Activated CD4-positive, alpha-beta T cell treated with anti-CD3 and anti-CD28 coated beads, Interleukin-2, Interleukin-4, amounts not matched to agents 100 ng/mL and 50 ng/mL, durations not matched to agents 16 hours and 8 hours (primary cell): ENCODE results near the gene EPB41.
"Not testable (repeated sequence)": the region's sequence is repeated elsewhere in the genome, so short reads cannot be mapped to it uniquely, and the experiment has no call there.

Experiments
- DNase-seq: peaks from one replicate; pipeline ENCODE4 v3.0.0-alpha.2; 2020; ENCODE audit warnings: low spot score

EPB41 gene

DNA sequence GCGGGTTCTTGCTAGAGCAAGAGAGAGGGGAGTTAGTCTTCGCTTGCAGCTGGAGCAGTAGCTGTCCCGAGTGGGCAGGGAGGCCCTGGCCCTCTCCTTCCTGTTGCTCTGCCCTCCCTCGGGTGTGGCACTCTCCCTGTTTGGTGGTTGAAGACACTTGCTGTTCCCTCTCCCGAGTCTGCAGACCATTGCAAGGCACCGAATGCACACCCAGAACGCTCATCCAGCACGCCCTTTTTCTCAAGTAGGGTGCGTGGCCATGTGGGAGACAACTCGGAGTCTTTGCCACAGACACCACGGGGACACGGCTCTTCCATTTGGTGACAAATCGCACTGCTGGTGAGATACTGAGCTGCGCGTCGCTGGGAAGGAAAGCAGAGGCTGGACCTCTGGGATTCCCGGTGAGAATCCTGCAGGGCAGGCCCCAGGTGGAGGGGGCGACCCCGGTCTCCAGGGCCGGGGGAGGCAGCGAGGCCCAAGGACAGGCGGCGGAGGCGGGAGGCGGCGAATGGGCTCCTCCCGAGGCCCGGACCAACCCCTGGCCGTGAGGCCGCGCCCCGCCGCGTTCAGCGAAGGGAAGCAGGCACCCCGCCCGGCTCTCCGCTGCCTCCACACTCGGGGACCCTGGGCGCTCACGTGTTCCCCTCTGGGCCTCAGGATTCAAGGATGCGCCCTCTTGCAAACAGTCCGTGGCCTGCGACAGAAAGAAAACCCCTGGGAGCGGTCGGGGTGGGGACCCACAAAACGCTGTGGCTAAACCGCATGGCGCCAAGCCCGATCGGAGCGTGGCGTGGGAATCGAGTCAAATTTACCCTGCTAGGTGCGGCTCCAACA, 219.7 kb downstream of the EPB41 start:
- DNase-seq: no peak

DNA sequence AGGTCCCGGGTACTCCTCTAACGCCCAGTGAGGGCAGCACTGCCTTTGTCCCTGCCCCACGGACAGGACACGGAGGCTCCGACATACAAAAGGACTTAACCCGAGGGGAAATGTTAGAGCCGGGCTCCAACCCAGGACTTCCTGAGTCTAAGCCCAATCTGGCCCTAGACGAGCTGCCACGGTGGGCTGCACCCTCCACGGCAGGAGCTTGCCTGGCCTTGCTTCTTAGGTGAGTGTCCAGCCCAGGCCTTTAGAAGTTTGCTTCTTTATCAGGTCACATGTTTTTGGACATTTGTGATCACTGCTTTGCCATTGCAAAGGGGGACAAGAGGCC, 220.3 kb downstream of the EPB41 start:
- DNase-seq: no peak

GRCh38 chr1:29136391-29136915, 222.1 kb downstream of the EPB41 start:
- no peak for DNase-seq

GRCh38 chr1:29142714-29143113, 228.3 kb downstream of the EPB41 start:
- no peak for DNase-seq

- DNase-seq: no peak
Measured at GRCh38 chr1:29144178-29144577, 229.8 kb downstream of the EPB41 start.

DNA sequence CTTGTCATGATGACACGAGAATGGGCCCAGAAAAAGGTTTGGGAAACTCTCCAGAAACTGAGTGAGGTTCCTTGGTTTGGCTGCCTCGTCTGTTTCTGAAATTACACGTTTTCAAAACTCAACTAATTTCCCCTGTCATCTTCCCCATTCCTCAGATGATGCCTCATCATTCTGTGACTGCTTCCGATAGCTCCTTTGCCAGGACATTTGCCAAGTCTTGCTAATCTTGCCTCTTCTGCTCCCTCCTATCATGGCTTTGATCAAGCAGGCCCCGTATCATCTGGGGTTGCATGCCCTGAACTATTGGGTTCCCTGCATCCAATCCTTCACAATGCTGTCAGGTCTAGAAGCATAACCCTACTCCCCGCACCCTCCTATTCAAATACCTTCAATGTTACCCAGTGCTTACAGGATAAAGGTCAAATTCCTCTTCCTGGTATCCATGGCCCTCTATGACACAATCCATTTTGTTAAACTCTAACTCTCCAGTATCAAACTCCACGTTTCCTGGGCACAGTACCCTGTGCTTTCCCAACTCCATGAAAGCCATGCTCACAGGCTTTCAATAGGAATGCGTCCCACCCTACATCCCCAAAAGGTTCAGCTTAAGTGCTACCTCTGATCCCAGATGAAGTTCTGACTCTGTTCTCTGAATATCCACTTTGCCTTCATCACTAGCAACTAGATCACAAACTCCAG, 231.5 kb downstream of the EPB41 start:
- DNase-seq: no peak

DNA sequence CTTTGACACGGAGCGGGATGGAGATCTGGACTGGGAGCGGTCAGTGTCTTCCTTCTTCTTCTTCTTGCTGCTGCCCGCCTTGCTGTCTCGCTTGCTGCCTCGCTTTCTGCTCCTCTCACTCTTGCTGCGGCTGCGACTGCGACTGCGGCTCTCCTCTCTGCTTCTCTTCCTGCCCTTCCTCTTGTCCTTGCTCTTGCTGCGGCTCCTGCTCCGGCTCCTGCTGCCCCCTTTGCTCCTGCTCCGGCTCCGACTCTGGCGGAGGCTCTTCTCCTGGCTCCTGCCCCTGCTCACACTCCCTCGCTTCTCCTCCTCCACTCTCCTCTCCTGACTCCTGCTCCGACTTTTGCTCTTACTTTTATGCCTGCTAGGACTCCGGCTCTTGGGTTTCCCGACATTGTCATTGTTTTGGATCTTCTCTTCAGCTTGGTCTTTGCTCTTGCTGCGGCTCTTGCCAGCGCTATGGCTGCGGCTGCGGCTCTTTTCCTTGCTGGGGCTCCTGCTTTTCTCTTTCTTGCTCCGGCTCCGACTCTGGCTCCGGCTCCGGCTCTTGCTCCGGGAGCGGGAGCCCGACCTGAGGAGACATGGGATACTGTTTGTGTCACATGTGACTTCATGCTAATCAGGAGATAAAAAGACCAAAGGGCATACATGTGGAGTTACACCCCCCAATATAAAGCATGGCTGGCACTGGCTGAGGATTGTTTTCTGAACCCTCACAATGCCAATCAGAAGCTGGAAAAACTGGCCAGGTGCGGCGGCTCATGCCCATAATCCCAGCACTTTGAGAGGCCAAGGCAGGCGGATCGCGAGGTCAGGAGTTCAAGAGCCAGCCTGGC, 234.5 kb downstream of the EPB41 start:
- no peak for DNase-seq

GRCh38 chr1:29150346-29150745, 236.0 kb downstream of the EPB41 start:
- DNase-seq: not testable (repeated sequence)

- no peak for DNase-seq
Measured at GRCh38 chr1:29152046-29152805, 237.9 kb downstream of the EPB41 start.

DNA sequence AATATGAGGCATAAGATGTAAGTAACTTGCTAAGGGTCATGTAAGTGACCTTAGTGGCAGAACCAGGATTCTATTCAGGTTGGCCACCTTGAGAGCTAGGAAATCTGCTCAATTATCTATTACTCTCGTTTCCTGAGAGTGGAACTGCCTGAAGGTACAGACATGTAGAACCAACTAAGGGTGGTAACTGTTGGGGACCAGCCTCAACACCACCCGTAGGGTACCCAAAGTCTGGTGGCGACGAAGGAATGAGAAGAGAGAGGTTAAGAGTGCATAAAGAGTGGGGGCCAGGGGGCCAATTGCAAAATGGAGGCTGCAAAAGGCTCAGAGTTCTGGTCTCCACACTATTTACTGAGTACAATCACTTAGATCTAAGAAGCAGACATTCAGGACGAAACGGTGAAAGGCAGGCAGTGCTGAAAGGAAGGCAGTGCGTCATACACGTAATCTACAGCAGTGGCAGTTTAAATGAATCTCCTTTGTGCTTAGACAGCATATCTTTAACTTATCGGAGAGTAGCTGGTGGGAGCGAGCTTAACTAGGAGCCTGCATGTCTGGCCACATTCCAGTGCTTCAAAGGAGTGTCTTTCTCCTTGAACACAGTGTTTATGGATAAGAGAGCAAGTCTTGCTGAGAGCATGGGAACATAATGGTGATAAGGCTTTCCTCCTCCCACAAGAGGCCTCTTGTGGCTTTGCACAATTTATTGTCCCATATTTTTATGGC, 242.3 kb downstream of the EPB41 start:
- no peak for DNase-seq

GRCh38 chr1:29157269-29157601, 242.9 kb downstream of the EPB41 start:
- DNase-seq: no peak

GRCh38 chr1:29159773-29160172, 245.4 kb downstream of the EPB41 start:
- DNase-seq: no peak

GRCh38 chr1:29162025-29162424, 247.7 kb downstream of the EPB41 start:
- no peak for DNase-seq

GRCh38 chr1:29162476-29163138, 248.2 kb downstream of the EPB41 start:
- no peak for DNase-seq

GRCh38 chr1:29164588-29164987, 250.2 kb downstream of the EPB41 start:
- DNase-seq: no peak

DNA sequence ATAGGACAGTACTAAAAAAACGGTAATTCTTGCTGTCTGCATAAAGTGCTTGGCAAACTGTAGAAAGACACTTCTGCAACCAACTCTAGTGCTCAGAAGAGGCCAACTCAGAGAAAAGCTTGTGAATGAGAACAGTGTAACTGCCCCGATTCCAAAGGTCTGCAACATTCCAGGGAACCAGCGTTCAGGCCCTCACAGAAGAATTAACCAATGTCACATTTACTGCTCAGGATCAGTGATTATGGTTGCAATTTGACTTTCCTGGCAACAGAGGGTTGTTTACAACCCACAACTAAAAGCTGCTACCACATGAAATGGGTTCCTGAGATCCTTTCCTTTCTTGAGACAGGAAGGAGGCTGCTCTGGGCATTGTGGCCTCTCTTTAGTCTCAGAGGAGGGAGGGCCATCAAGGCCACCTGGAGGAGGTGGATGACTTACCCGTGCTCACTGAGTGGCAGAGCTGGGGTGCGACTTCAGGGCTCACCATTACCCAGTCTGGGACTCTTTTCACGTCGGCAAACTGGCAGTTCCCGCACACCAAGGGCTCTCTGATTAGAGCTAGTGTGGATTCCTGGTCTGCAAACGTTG, 252.0 kb downstream of the EPB41 start:
- no peak for DNase-seq

- DNase-seq: no peak
Measured at GRCh38 chr1:29167904-29168303, 253.5 kb downstream of the EPB41 start.
